HG02981 (cell line): ENCODE results near the gene ADAMTS2.

Experiments used
- ATAC-seq: cut with Tn5 transposase; IDR thresholded peaks from one replicate; pipeline ENCODE4 v1.9.1; 2021; ENCODE audit warnings: mild to moderate bottlenecking, moderate library complexity; ENCODE audit not compliant: unreplicated experiment

ADAMTS2 gene

DNA sequence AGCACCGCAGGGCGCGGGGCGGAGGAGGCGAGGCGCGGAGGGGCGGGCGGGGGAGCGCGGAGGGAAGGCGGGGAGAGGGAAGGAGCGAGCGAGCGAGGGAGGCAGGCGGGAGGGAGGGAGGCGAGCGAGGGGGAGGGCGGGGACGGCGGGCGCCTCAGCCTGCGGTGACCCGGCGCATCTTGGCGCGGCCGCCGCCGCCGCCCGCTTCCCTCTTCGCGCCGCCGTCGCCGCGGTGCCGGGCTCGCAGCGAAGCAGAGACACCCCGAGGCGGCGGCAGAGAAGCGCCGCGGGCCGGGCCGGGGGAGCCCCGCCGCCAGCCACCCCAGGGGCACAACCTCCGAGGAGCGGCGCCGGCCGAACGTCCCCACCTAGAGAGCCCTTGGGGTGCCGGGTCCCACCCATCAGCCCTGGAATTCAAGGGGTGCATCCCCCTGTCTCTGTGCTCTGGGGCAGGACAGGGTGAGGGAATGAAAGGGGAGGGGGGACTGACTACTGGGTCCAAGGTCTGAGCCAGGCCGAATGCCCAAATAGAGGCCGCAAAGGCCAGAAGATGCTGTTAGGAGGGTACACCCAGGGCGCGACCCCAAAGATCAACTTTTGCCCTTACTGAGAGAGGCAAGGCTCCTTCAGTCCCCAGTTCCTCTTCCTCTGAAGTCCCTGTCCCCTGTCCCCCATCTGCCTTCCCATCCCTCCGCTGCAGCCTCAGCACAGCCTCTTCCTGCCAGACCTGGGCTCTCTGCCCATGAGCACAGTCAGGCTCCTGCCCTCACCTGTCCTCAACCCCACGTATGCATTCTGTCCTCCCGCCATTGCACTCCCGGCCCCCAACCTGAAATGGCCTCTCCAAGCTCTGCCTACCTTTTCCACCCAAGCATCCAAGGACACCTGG is at the start of gene ADAMTS2:
ADAMTS2 (minus strand) TSS at position 29 of the 889 bp plus-strand sequence. CDS start 133 bp downstream, outside the sequence.
- no peak for ATAC-seq

DNA sequence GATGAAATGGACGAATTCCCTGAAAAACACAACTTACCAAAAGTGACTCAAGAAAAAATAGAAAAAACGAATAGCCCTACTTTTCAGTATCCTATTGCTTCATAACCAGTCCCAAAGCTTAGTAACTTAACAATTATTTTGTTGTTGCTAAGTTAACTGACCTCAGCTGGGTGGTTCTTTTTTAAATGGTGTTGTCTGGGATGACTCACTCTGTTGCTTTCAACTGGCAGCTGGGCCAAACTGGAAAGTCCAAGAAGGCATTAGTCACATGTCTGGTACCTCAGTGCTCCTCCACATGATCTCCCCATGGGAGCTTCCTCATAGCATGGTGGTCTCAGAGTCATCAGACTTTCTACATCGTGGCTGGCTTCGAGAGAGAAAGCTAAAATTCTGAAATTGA is 47.8 kb upstream of the ADAMTS2 start:
- no peak for ATAC-seq

DNA sequence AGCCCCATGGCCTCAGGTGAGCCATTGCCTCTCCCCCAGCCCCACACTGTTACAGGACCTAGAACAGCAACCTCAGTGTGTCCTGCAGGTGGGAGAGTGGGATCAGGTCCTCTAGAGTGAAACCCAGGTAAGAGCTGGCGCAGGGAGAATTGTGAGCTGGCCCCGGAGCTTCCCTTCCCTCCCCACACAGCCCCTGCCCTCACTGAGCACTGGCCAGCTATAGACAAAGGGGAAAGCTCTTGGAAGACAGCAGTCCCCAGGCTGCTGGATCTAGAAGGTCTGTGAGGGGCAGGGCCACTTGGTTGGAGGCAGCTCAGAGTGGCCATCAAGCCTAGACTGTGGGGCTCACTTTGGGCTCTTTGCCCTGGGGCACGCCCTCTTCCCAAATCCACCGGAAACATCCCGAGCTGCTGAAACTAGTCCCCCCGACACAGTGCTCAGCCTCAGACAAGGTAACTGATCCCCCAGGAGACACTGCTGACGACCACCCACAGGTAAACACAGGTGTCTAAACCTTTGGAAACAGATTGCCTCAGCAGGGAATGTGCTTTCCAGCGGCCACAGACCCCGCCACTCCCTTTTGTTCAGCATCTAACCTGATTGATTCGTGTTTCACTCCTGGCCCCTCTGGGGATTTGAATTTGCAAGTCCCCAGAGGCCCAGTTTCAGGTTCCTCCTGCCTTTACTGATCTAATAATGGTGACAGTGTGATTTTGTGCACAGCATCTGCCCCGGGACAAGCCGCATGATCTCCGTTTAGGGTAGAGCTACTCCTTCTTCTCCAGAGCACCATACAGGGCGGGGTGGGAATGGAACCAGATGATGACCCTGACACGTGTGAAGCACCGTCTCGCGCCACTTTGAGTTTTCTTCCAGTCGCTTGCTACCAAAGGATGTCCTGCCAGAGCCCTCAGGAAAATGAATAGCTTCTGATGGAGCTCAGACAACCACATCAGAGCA is 42.2 kb upstream of the ADAMTS2 start:
- ATAC-seq, result no peak

DNA sequence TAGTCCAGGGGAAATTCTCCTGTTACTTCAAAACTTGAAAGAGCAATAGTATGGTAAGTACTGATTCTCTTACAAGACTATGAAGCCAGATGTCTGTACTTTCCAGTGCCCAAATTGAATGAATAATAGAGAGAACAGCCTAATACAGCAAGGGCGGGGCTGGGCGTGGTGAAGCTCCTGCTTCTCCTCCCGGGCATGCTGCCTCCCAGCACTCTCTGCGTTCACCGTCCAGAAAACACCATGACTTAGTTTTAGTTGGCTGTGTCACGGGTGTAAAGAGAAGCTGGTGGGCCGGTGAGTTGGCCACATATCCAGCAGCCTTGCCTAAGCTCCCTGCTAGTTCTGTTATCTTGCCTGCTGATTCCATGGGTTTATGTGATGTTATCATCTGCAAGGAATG is 40.7 kb upstream of the ADAMTS2 start:
- no peak for ATAC-seq

DNA sequence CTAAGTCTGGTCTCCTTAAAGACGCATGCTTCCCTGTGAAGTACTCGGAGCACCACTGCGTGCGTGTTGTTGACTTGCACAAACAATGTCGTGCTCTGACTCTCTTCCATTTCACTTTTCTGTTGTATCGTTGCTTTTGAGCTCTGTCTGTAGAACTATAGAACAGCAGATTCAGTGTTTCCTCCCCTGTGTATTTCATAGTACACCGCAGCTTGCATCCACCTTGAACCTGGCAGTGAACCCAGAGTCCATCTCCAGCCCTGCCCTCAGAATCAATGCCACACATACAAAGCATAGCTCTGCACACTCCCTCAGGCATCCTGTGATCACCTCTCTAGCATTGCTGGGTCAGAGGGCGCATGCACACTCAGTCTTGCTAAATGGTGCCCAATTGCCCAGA is 37.2 kb upstream of the ADAMTS2 start:
- no peak for ATAC-seq

DNA sequence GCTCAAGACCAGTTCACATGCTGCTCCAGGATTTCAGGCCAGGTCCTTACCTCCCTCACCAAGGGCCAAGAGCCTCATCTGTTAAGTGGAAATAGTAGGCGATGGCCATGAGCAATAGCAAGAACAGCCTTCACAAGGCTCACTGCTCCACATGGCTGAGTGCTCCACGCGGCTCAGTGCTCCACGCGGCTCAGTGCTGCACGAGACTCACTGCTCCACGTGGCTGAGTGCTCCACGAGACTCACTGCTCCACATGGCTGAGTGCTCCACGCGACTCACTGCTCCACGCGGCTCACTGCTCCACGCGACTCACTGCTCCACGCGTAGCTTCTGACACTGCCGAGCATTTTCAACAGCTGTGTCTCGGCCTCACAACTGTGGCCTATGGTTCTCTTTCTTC is 36.4 kb upstream of the ADAMTS2 start:
- ATAC-seq, result no peak

DNA sequence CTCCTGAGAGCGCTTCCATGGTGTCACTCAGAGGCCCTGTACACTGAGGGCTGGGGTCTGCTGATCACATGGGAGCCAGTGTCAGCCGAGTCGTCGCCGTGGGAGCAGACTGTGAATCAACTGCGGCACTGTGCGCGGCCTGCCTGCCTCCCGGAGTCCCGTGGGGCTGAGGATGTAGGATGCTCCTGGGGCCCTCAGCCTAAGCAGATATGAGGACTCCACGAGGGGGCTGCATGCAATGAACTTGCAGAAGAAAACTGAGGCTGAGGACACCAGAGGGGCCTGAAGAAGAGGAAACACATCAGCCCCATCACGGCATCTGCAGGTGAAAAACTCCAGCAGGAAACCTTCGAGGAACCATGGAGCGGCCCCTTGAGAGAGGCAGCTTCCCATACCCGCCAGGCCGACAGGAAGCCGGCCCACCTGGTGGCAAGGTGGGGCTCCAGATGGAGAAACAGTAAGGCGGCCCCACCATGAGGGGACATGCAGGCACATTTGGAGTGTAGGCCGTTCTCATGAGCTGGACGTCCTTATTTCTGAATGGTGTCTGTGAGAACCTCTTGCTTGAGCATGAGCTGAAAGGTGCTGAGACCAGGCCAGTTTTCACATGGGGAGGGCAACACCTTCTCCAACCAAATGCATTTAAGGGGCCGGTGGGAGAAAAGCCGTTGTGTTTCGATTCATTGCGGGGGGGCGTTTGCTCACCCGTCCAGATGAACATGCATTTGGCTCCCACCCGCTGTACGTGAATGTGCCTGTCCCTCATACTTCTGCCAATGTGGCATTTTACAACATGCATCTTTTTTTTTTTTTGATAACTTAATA is 35.2 kb upstream of the ADAMTS2 start:
- no peak for ATAC-seq

DNA sequence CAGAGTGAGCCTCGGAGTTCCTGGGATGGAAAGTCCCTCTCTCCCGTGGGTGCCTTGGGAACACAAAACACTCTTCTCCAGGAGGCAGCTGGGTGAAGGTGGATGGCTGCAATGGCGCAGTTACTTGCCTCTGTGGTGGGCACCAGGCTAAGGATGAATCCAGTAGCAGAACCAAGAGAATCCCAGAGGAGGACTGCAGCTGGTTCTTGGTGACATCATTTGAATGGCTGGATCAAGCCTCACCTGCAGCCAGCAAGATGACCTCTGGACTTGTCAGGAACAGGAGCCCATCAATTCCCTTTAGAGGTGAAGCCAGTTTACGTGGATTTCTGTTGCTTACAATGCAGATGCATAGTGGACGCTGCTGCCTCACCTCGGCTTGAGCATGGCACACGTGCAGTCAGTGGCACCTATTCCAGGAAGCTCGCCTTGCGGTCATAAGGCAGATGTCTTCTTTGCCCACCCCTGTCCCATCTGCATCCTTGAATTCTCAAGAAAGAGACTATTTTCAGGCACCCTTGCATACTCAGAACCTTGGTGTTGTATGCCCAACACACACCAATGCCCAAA is 34.1 kb upstream of the ADAMTS2 start:
- ATAC-seq, result no peak

DNA sequence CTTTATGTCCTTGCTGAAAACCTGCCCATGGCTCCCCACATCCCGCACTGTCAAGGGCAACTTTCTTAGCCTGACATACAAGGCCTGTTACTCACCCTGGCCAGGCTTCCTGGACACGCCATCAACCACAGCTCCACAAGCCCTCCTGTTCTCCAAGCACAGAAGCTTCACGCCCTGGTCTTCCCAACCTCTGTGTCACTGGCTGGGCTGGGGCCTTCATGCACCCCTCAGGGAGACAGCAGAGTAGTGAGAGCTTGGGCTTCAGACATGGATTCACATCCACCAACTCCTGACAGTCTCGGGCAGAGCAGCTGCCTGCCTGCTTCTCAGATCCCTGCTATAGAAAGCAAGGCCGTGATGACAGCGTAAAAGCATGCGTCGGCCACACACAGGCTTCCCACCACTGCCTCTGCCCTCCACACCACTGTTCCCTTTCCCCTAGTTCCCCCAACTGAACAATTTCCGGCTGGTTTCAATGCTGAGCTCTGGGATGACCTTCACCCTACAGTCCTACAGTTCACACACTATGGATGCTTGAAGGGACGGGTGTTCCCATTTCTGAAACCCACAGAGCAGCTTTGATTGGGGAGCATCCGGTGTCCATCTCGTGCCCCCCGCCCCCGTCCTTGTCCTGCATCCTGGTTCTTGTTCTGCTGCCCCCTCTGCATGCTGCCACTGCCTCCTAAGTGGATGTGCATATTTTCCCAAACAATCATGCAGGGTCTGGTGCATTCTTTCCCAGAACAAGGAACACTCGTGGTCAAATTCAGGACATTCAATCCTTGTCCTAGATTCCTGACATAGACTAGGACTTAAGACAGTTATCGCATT is 33.4 kb upstream of the ADAMTS2 start:
- ATAC-seq, result no peak

DNA sequence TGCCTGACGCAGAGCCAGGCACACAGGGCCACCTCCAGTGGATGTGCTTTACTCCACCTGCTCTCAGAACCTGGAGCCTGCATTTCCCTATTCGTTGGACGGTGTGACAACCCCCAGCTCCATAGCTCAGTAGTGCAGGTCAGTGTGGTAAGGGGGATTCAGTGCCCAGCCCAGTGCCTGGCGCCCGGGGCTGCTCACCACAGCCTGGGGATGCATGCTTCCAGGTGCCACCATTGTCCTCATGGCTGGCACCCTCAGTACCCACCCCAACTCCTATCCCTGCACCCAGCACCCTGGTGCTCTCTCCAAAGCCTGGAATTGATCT is 32.8 kb upstream of the ADAMTS2 start:
- no peak for ATAC-seq

DNA sequence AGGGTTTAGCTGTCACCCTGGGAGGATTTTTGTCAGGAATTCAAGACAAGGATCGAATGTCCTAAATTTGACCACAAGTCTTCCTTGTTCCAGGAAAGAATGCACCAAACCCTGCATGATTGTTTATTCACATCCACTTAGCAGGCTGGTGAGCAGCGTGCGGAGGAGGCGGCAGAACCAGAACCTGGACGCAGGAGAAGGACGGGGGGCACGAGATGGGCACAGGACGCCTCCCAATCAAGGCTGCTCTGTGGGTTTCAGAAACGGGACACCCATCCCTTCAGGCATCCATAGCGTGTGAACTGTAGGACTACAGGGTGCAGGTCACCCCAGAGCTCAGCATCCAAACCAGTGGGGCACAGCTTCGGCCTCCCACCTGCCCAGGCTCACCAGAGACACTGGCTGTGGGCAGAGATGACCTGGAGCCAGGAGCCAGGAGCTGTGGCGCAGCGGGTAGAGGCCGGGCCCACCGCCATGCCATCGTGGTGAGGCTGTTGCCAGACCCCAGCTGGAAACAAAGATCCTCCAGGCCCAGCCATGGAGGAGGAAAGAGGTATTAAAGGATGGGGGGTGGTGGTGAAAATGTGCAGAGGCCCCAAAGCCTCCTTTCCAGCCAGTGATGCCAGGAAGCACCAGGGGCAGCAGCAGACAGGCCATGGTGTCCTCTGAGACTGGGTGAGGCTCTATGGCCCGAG is 32.3 kb upstream of the ADAMTS2 start:
- no peak for ATAC-seq

DNA sequence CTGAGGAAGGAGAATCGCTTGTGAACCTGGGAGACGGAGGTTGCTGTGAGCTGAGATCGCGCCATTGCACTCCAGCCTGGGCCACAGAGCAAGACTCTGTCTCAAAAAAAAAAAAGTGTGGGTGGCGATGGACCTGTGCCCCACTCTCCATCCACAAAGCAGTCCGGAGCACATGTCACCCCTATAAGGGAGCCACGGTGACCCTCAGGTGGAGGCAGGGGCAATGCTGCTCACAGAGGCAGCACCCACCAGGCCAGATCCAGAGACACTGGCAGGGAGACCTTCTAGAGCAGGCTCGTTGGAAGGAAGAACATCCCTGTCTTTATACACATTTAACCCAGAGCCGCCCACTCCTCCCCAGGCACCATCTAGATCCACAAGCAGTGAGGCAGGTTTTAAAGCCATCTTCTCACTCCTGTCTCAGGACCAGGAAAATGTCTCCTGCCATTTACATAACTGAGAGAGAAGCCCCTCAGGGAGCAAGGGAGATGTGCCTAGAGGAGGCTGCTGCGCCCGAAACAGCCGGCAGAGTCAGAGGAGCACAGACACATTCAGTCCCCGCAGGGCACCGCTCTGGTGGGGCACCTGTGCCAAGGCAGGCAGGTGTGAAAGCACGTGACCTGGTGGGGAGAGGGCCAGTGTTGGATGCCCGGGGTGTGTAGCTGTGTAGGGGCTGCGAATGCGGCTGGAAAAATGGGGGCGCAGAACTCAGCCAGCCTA is 31.6 kb upstream of the ADAMTS2 start:
- ATAC-seq, result no peak

DNA sequence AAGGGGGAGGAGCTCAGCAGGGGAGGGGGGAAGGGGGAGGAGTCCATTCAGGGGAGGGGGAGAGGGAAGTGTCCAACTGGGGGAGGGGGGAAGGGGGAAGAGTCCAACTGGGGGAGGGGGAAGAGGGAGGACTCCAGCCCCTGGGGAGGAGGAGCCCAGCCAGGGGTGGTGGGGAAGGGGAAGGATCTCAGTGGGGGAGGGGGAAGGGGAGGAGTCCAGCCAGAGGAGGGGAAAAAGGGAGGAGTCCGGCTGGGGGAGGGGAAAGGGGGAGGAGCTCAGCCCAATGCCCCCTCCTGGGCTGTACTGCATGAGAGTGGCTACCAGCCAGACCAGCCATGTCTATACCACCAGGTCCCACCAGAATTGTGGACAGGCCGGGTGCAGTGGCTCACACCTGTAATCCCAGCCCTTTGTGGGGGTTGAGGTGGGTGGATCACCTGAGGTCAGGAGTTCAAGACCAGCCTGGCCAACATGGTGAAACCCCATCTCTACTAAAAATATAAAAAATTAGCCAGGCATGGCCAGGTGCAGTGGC is 30.6 kb upstream of the ADAMTS2 start:
- ATAC-seq, result no peak

DNA sequence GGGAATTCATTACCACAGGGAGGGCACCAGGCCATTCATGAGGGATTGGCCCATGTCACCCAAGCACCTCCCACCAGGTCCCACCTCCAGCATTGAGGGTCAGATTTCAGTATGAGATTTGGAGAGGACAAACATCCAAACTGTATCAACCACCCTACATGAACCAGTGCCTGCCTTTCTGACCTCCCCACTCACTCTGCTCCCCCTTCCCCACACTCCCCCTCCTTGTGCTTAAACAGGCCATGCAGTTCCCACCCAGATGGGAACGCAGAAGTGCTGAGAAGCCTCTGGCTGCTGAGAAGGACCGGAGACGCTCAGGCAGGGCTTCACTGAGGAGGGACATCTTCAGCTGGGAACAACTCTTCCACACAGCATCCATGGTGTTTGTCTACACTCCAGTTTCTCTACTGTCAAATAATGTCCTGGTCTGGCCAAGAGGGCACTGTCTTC is 30.0 kb upstream of the ADAMTS2 start:
- ATAC-seq, result no peak

DNA sequence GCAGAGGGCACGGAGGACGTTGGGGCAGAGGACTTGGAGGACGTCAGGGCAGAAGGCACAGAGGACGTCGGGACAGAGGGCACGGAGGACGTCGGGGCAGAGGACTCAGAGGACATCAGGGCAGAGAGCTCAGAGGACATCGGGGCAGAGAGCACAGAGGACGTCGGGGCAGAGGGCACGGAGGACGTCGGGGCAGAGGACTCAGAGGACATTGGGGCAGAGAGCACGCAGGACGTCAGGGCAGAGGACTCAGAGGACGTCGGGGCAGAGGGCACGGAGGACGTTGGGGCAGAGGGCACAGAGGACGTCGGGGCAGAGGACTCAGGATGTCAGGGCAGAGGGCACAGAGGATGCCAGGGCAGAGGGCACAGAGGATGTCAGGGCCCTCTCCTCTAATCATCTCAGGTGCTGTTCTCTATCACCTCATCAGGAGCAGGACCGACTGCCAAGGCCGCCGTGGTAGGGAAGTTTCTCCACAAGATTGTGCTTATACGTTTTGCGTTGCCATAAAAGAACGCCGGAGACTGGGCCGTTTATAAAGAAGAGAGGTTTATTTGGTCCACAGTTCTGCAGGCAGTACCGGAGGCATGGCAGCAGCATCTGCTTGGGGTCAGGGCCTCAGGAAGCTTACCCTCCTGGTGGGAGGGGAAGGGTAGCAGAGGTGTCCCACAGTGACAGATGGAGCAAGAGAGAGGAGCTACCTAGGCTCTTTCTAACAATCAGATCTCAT is 29.4 kb upstream of the ADAMTS2 start:
- ATAC-seq, result no peak

DNA sequence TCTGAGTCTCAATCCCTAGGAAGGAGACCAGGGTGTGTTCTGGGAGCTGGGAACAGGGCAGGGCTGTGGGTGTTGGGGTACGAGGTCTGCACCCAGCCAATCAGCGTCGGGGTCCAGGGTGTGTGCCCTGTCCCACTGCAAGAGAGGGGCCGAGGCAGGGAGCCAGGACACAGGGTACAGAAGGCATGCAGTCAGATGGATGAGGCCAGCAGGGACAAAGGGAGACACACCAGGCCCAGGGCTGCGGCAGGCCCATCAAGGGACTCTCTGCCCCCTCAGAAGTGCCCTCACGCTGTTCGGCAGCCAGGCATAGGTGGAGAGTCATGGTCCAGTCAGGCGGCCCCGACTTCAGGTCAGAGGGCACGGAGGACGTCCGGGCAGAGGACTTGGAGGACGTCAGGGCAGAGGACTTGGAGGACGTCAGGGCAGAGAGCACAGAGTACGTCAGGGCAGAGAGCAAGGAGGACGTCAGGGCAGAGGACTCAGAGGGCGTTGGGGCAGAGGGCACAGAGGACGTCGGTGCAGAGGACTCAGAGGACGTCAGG is 28.8 kb upstream of the ADAMTS2 start:
- ATAC-seq, result no peak
